A549 treated with CpdA at 1 μM for 4 hours (cell line): ENCODE results near the gene L3MBTL2. TPM values are rescaled to one million over a fixed set of nuclear protein-coding genes. Genes with fewer than 3 reads are reported as not detected.

Experiments used
- total RNA-seq: library from RNA; stranded (reverse); fragments of 200-300 nt; extraction: Qiagen RNA extraction; gene quantifications from 5 replicates; pipeline ENCODE4 v1.2.3, GENCODE V29; 2022; ENCODE audit warnings: low read depth

Gene L3MBTL2
- total RNA-seq: 17.9 to 20.1 TPM (median 19.4 TPM) in 5 replicates

DNA sequence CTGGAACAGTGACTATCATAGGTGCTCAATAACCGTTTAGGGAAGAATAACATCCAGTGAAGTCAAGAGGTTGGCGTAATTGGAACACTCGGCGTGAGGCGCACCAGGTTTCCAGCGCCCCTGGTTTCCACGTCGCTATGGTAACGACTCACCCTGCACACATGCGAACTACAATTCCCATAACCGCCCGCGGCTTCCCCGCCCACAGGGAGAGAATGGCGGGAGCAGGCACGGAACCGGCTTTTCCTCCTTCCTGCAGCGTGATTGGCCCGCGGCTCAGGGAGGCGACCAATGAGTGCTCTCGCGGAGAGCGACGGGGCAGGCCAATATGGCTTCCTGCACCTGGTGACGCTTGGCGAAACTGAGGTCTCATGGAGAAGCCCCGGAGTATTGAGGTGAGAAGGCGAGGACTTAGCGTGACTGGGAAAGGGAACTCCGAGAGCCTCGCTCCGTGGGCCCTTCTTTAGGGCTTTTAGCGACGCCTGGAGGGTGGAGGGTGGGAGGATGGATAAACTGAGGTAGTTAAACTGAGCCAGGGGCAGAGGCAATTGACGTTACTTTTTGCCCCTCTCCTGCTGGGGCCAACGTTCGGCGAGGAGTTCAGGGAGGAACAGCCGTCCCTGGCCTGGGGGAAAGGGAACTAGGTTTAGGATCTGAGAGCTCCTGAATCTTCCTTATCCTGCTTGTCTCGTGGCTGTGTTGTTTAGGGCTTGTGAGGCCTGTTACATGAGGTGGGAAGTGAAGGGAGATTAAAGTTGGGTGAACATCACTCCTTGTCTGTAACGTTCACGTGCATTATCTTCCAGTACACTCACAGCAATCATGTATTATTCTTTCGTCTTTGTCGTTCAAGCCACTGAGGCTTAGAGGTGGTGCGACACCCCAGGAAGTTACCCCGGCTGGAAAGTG is at the start of gene L3MBTL2:
Gene L3MBTL2, plus strand, starts transcription at position 321 of the 909 bp plus-strand sequence. Its CDS starts 51 bp downstream, at position 372.

DNA sequence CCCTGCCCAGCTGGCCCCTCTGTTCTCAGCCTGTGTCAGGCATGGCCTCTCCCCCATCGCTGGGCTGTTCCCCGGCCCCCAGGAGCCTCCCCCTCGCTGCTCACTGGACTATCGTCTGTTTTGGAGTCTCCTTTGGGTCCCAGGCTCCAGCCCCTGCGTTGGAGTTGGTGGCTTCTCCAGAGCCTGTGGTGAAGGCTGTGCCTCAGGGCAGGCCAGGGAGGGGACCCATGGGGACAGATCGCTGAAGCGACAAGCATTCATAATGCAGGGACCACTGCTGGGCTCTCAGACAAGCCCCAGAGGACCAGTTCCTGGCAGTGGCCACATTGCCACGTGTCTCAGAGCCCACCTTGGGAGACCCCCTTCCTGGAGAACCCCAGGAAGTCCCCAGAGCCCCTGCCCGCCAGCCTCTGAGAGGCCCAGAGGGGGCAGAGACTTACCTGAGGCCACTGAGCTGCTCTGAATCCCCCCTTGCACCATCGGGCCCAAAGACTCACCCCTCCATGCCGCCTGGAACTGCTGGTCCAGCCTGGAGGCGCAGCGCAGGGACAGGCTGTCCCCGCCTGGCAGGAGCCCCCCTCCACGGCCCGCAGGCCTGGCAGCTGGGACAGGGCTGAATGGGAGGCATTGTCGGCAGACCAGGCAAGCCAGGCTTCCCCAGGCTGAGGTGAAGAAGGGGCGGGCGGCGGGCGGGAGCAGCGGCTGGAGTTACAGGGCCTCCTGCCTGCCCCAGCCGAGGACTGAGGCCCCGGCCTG is 35.4 kb downstream of the L3MBTL2 start, which contains the start of gene CHADL:
Gene CHADL, minus strand, starts transcription at position 555 of the 756 bp plus-strand sequence. Its CDS starts 50 bp downstream, at position 505.

Other genes with a start within 250 kb of the L3MBTL2 start
- 18.2 to 29.9 TPM (median 19.9 TPM) in 5 replicates for gene EP300, start 112.7 kb upstream of the L3MBTL2 start, total RNA-seq
- gene CHADL, start 35.6 kb downstream of the L3MBTL2 start, total RNA-seq: not detected in 5 replicates
- 82.6 to 109 TPM (median 105 TPM) in 5 replicates for gene RANGAP1, start 80.9 kb downstream of the L3MBTL2 start, total RNA-seq
- 21.8 to 27.8 TPM (median 25.0 TPM) in 5 replicates for gene ZC3H7B, start 96.2 kb downstream of the L3MBTL2 start, total RNA-seq
- gene TEF, start 176.6 kb downstream of the L3MBTL2 start, total RNA-seq: 0.96 to 1.4 TPM (median 1.0 TPM) in 5 replicates
- gene TOB2, start 241.5 kb downstream of the L3MBTL2 start, total RNA-seq: 21.3 to 23.8 TPM (median 21.8 TPM) in 5 replicates